Transverse colon (tissue), 4 donors: ENCODE data around the gene SLC7A1.

ENCODE experiments used
- CTCF ChIP-seq, 5 experiments: fragments of 200-600 bp in 3 of 5; fragments of 450-650 bp in 2 of 5; sonication (generic) in 3 of 5; IDR thresholded peaks; 1 replicate in 2 of 5; 2 replicates in 3 of 5; pipeline ENCODE4 v1.5.1; 2016 to 2017; ENCODE audit warnings: antibody characterized with exemption in 5 of 5, inconsistent platforms in 3 of 5, mild to moderate bottlenecking in 2 of 5, moderate library complexity in 1 of 5
- EP300 ChIP-seq: sonication (generic); formaldehyde crosslinking; IDR thresholded peaks from one replicate; pipeline ENCODE4 v1.6.1; 2017; ENCODE audit warnings: antibody characterized with exemption, low read depth
- POLR2A ChIP-seq: fragments of 450-650 bp; IDR thresholded peaks from one replicate; pipeline ENCODE4 v1.6.1; 2016; ENCODE audit warnings: antibody characterized with exemption, mild to moderate bottlenecking, moderate library complexity
- POLR2AphosphoS5 ChIP-seq, 3 donors: sonication (generic); formaldehyde crosslinking; IDR thresholded peaks; one replicate each; pipeline ENCODE4 v1.6.1; 2016; ENCODE audit warnings: antibody characterized with exemption in 3 of 3

GRCh38 chr13:29521336-29521735 is 74.2 kb downstream of the SLC7A1 start:
- TF ChIP-seq CTCF (IDR thresholded peaks at IDR 0.05) (no peak), POLR2A (no peak), EP300 (no peak), POLR2AphosphoS5 (IDR thresholded peaks at IDR 0.05) (no peak)
